Uterus (tissue), 4 donors: ENCODE measurements around the gene NKD2. TPM values are rescaled to one million over a fixed set of nuclear protein-coding genes. Genes with fewer than 3 reads are reported as not detected.

Experiments
- DNase-seq, 2 donors: peaks; one replicate each; pipeline ENCODE4 v3.0.0-alpha.2; 2019 to 2020
- H3K27ac ChIP-seq, 2 donors: fragments of 200-600 bp; sonication (generic); 1 replicate in 1 of 2; 2 replicates in 1 of 2; pipeline ENCODE4 v1.5.1; 2016 to 2018
- H3K27me3 ChIP-seq, 2 donors: fragments of 200-600 bp; sonication (generic); one replicate each; pipeline ENCODE4 v1.5.1; 2018 to 2019; ENCODE audit warnings: control low read depth in 1 of 2
- H3K36me3 ChIP-seq, 2 donors: fragments of 200-600 bp; sonication (generic); one replicate each; pipeline ENCODE4 v1.5.1; 2019; ENCODE audit warnings: control low read depth in 1 of 2
- H3K4me1 ChIP-seq, 2 donors: fragments of 200-600 bp; sonication (generic); one replicate each; pipeline ENCODE4 v1.5.1; 2018 to 2019; ENCODE audit warnings: control low read depth in 1 of 2
- H3K4me3 ChIP-seq, 2 donors: fragments of 200-600 bp; sonication (generic); 1 replicate in 1 of 2; 2 replicates in 1 of 2; pipeline ENCODE4 v1.5.1; 2018 to 2019; ENCODE audit warnings: mild to moderate bottlenecking in 1 of 2
- H3K9me3 ChIP-seq, 2 donors: fragments of 200-600 bp; sonication (generic); one replicate each; pipeline ENCODE4 v1.5.1; 2019; ENCODE audit warnings: control low read depth in 1 of 2
- POLR2A ChIP-seq, 2 donors: fragments of 450-650 bp; IDR thresholded peaks; one replicate each; pipeline ENCODE4 v1.6.1; 2016; ENCODE audit warnings: antibody characterized with exemption in 2 of 2, mild to moderate bottlenecking in 1 of 2, moderate library complexity in 1 of 2
- intact Hi-C: fragments of 100-400 bp; cut with DNase I; formaldehyde crosslinking; loops from one replicate; pipeline ENCODE4 v1.15.1; 2023; ENCODE audit warnings: low total_unique reads
- total RNA-seq, 4 donors: library from RNA; depleted of rRNA in 3 of 4; stranded (reverse); fragments of >200 nt in 3 of 4; gene quantifications; one replicate each; pipeline versions ENCODE4 v1.1.0 to v1.2.4, GENCODE V29; 2014 to 2023
- TF ChIP-seq, protein P1 (sequence below), 4 experiments: fragments of 200-600 bp in 2 of 4; fragments of 450-650 bp in 2 of 4; sonication (generic) in 2 of 4; IDR thresholded peaks; one replicate each; pipeline ENCODE4 v1.5.1; 2016 to 2019; ENCODE audit warnings: antibody characterized with exemption in 4 of 4, mild to moderate bottlenecking in 2 of 4, moderate library complexity in 1 of 4
- donor health status: DM: yes; HTN: yes; CAD: no.

Gene NKD2
- total RNA-seq, 4 donors from 2014 or later, result 2.5 to 11.1 TPM; not detected in 2

DNA sequence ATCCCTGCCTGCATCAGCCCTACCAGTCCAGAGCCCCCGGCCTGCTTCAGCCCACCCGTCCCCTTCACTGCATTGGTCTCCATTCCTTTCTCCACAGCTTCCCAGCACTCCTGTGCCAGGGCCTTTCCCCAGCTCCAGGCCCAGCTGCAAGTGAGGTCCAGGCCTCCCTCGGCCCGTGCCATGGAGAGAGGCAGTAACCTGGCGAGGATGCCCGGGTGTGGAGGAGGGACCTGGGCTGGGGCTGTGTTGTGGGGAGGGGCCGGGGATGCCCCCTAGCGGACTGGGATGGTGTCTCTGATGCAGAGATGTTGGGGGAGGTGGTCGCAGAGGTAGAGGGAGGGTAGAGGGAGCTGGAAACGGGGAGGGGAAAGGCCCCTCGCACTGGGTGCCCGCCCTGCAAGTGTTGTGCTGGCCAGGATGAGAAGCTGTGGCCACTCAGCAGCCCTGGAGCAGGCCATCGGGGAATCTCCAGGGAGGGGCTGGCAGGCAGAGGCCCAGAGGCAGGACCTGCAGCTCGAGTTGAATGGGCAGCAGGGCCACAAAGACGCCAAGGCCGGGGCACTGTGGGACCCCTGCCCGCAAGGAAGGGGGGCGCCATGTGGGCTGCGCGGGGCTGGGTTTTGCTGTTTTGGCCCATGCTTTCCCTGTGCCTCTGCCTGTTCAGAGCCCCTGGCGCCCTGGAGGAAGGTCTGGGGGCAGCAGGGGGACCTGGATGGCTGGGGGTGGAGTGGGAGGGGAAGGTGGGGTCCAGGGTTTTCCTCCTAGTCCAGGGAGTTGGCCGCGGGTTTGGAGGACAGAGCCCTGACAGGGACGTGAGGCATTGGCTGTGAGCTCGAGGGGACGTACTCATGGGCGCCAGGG lies 26.0 kb upstream of the NKD2 start:
- no peaks in the 10 kb centered on the region for H3K9me3 ChIP-seq
- H3K36me3 ChIP-seq, result no peaks in the 10 kb centered on the region
- TF ChIP-seq, protein P1, sequence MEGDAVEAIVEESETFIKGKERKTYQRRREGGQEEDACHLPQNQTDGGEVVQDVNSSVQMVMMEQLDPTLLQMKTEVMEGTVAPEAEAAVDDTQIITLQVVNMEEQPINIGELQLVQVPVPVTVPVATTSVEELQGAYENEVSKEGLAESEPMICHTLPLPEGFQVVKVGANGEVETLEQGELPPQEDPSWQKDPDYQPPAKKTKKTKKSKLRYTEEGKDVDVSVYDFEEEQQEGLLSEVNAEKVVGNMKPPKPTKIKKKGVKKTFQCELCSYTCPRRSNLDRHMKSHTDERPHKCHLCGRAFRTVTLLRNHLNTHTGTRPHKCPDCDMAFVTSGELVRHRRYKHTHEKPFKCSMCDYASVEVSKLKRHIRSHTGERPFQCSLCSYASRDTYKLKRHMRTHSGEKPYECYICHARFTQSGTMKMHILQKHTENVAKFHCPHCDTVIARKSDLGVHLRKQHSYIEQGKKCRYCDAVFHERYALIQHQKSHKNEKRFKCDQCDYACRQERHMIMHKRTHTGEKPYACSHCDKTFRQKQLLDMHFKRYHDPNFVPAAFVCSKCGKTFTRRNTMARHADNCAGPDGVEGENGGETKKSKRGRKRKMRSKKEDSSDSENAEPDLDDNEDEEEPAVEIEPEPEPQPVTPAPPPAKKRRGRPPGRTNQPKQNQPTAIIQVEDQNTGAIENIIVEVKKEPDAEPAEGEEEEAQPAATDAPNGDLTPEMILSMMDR (IDR thresholded peaks at IDR 0.05), result no peak
- TF ChIP-seq POLR2A (IDR thresholded peaks at IDR 0.05), result no peak
- no peak overlapping the region for H3K27ac ChIP-seq
- intact Hi-C loops, result no loop called here
- H3K27me3 ChIP-seq, result no peaks in the 10 kb centered on the region
- no peaks in the 10 kb centered on the region for H3K4me1 ChIP-seq
- DNase-seq, result no peak
- H3K4me3 ChIP-seq, result no peak overlapping the region

DNA sequence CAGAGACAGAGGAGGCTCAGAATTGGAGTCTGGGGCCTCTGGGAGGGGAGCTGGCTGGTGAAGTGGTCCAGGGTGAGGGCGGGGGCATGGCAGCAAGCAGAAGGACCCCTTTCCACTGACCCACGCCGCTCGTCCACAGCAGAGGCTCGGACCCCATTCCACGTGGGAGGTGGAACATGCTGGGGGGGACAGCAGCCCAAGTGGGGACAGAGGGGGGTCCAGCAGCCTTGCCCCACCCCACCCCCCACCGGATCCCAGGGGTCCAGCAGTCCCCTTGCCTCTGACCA lies 25.4 kb upstream of the NKD2 start:
- H3K4me3 ChIP-seq, result no peak overlapping the region
- TF ChIP-seq, protein P1 (IDR thresholded peaks at IDR 0.05), result no peak
- TF ChIP-seq POLR2A (IDR thresholded peaks at IDR 0.05), result no peak
- H3K4me1 ChIP-seq, result no peaks in the 10 kb centered on the region
- DNase-seq, result no peak
- intact Hi-C loops, result no loop called here
- no peaks in the 10 kb centered on the region for H3K36me3 ChIP-seq
- no peaks in the 10 kb centered on the region for H3K27me3 ChIP-seq
- H3K27ac ChIP-seq, result no peak overlapping the region
- no peaks in the 10 kb centered on the region for H3K9me3 ChIP-seq

GRCh38 chr5:983568-983967 lies 25.0 kb upstream of the NKD2 start:
- TF ChIP-seq POLR2A (IDR thresholded peaks at IDR 0.05), result no peak
- TF ChIP-seq, protein P1 (IDR thresholded peaks at IDR 0.05), result no peak
- DNase-seq, result no peak
- intact Hi-C loops, result no loop called here
- Histone ChIP-seq H3K4me1 (no peaks in the 10 kb centered on the region), H3K27ac (no peak overlapping the region), H3K4me3 (no peak overlapping the region), H3K9me3 (no peaks in the 10 kb centered on the region), H3K27me3 (no peaks in the 10 kb centered on the region), H3K36me3 (no peaks in the 10 kb centered on the region)

- H3K4me1 ChIP-seq, result no peaks in the 10 kb centered on the region
- H3K4me3 ChIP-seq, result no peak overlapping the region
Observed at GRCh38 chr5:984774-985173, 23.8 kb upstream of the NKD2 start.

GRCh38 chr5:987761-988160 lies 20.8 kb upstream of the NKD2 start:
- Histone ChIP-seq H3K27me3 (no peaks in the 10 kb centered on the region), H3K4me1 (no peaks in the 10 kb centered on the region), H3K9me3 (no peaks in the 10 kb centered on the region), H3K27ac (no peak overlapping the region), H3K36me3 (no peaks in the 10 kb centered on the region), H3K4me3 (no peak overlapping the region)
- no peak for DNase-seq
- intact Hi-C loops, result no loop called here
- TF ChIP-seq, protein P1 (IDR thresholded peaks at IDR 0.05), result no peak
- no peak for TF ChIP-seq POLR2A (IDR thresholded peaks at IDR 0.05)

More at GRCh38 chr5:984774-985173, 23.8 kb upstream of the NKD2 start:
- H3K27me3 ChIP-seq, result no peaks in the 10 kb centered on the region
- H3K27ac ChIP-seq, result no peak overlapping the region
- TF ChIP-seq, protein P1 (IDR thresholded peaks at IDR 0.05), result no peak
- no peak for TF ChIP-seq POLR2A (IDR thresholded peaks at IDR 0.05)
- no peak for DNase-seq
- intact Hi-C loops, result no loop called here
- H3K9me3 ChIP-seq, result no peaks in the 10 kb centered on the region
- H3K36me3 ChIP-seq, result no peaks in the 10 kb centered on the region
